ENCODE measurements around the gene JARID2. TPM values are rescaled to one million over a fixed set of nuclear protein-coding genes. Genes with fewer than 3 reads are reported as not detected.
A peak's percentile ranks its signal among the peaks of the same experiment; 100 is the strongest.

Gene JARID2
- total RNA-seq, 4 donors from 2014 or later = 11.6 to 22.5 (median 16.4) TPM

DNA sequence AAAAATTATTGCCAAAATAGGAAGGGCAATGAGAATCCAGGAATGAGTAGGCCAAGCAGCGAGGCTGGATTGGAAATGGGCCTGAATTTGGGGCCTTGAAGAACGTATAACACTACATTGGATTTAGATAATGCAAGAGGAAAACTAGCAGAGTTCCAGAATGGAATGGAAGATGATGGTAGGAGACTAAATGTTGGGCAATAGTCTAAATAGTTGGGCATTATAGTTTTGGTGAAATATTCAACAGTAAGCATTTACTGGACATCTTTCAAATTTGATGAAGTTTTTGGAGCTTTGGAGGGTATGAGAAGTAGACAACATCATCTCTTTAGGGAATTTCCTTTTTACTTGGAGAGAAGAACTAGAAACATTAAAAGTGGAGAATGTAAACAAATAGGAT lies 3.4 kb upstream of the JARID2 start:
- Histone ChIP-seq H3K27ac (peak overlapping the region in 1 of 4 donors; percentile 3), H3K4me3 (no peak overlapping the region), H3K36me3 (no peaks in the 10 kb centered on the region), H3K9me3 (no peaks in the 10 kb centered on the region), H3K27me3 (no peaks in the 10 kb centered on the region), H3K4me1 (peaks cover 15 to 20% of the 10 kb centered on the region in 2 donors)
- no peak for ATAC-seq
- intact Hi-C loops (cut with DNase I; ENCODE audit: low total_unique reads) = loop anchor here (10.0 kb wide), 3 partner anchors 208 to 698 kb away; no protein-coding TSS in a partner anchor
- DNase-seq = no peak
- in situ Hi-C loops (cut with MboI; ENCODE audit: low sequenced_read_pairs in 4 of 4) = loop anchor here in 3 of 4 donors (10.0 to 25.0 kb wide), 2 partner anchors 358 to 1030 kb away; no protein-coding TSS in a partner anchor
- TF ChIP-seq, protein P1, sequence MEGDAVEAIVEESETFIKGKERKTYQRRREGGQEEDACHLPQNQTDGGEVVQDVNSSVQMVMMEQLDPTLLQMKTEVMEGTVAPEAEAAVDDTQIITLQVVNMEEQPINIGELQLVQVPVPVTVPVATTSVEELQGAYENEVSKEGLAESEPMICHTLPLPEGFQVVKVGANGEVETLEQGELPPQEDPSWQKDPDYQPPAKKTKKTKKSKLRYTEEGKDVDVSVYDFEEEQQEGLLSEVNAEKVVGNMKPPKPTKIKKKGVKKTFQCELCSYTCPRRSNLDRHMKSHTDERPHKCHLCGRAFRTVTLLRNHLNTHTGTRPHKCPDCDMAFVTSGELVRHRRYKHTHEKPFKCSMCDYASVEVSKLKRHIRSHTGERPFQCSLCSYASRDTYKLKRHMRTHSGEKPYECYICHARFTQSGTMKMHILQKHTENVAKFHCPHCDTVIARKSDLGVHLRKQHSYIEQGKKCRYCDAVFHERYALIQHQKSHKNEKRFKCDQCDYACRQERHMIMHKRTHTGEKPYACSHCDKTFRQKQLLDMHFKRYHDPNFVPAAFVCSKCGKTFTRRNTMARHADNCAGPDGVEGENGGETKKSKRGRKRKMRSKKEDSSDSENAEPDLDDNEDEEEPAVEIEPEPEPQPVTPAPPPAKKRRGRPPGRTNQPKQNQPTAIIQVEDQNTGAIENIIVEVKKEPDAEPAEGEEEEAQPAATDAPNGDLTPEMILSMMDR (IDR thresholded peaks at IDR 0.05 in 4 of 5, conservative IDR thresholded peaks at IDR 0.05 in 1 of 5) = no peak
- no peak for TF ChIP-seq POLR2A (IDR thresholded peaks at IDR 0.05)

DNA sequence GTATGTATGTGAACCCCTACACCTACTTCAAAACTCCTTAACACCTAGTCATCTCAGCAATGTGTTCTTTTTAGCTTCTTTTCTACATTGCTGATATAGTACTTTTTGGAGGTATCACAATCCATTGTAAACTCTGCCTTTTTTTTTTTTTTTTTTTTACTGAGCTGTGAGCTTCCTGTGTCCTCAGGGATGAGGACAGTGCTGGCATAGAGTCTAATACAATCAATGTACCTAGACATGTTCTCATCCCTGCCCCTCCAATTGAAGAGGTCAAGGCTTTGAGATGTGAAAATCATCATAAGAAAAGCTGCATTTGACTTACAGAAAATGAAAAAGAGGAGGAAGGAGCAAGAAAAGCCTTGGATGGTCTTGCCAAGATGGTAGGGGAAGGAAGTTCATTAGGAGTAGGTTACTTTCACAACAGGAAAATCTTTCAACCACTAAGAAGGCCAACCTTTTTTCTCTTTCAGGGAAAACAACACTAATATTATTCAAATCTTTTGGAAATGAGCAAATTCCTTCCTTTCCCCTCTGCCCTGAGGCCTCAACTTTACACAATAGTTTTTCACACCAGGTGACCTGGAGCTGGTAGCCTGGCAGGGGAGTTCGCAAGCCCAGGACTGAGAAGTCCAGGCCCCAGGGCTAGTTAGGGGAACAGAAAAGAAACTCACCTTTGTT lies 2.8 kb upstream of the JARID2 start:
- intact Hi-C loops (cut with DNase I; ENCODE audit: low total_unique reads) = loop anchor here (10.0 kb wide), 3 partner anchors 208 to 698 kb away; no protein-coding TSS in a partner anchor
- ATAC-seq = no peak
- Histone ChIP-seq H3K9me3 (no peaks in the 10 kb centered on the region), H3K4me1 (peaks cover 15 to 20% of the 10 kb centered on the region in 2 donors), H3K27me3 (no peaks in the 10 kb centered on the region), H3K27ac (peak overlapping the region in 3 of 4 donors; percentile 97 to 98 (median 97)), H3K4me3 (no peak overlapping the region), H3K36me3 (no peaks in the 10 kb centered on the region)
- in situ Hi-C loops (cut with MboI; ENCODE audit: low sequenced_read_pairs in 4 of 4) = loop anchor here in 3 of 4 donors (10.0 to 25.0 kb wide), 2 partner anchors 358 to 1031 kb away; no protein-coding TSS in a partner anchor
- DNase-seq = no peak
- TF ChIP-seq POLR2A (IDR thresholded peaks at IDR 0.05) = no peak
- TF ChIP-seq, protein P1 (IDR thresholded peaks at IDR 0.05 in 4 of 5, conservative IDR thresholded peaks at IDR 0.05 in 1 of 5) = no peak

DNA sequence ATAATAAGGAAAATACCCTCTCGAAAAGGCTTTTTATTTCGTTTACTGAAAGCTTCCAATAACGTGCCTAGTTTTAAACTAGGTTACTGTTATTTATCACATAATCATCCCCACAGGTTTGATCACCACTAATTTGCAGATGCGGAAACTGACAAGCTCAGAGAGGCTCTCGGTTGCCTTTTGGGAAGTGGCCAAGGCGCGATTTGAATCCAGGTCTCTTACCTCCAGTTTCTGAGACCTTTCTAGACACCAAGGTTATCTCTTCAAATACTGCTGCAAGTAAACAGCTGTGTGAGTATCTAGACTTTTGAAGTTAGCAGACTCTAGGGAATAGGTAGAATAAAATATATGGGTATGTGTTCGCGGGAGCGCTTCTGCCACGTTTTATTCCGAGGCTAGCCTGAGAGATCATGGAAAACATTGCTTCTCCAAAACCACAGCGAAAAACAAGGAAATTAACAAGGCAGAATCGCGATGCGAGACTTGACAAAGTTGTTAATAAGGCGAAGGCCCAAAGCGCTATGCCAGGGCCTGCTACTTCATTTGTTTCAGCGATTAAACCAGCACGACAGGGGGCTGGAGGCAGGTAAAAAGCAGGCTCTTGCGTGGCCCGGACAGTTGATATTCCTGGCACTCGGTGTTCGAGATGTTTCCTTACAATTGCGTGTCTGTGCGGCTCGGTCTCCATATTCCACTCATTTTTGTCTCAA lies 1.8 kb upstream of the JARID2 start:
- DNase-seq (no peak), ATAC-seq (no peak)
- no peaks in the 10 kb centered on the region for H3K9me3 ChIP-seq
- no peaks in the 10 kb centered on the region for H3K36me3 ChIP-seq
- in situ Hi-C loops (cut with MboI; ENCODE audit: low sequenced_read_pairs in 4 of 4) = loop anchor here in 3 of 4 donors (10.0 to 25.0 kb wide), 2 partner anchors 359 to 1032 kb away; no protein-coding TSS in a partner anchor
- H3K4me1 ChIP-seq = peaks cover 14 to 23% of the 10 kb centered on the region in 2 donors
- peak overlapping the region; percentile 90 to 98 (median 97) for H3K27ac ChIP-seq
- intact Hi-C loops (cut with DNase I; ENCODE audit: low total_unique reads) = loop anchor here (2.0 to 10.0 kb wide), 6 partner anchors 181 to 1033 kb away; no protein-coding TSS in a partner anchor
- H3K27me3 ChIP-seq = no peaks in the 10 kb centered on the region
- H3K4me3 ChIP-seq = peak overlapping the region; percentile 57 to 81 (median 72)
- no peak for TF ChIP-seq POLR2A (IDR thresholded peaks at IDR 0.05)
- TF ChIP-seq, protein P1 (IDR thresholded peaks at IDR 0.05 in 4 of 5, conservative IDR thresholded peaks at IDR 0.05 in 1 of 5) = no peak

DNA sequence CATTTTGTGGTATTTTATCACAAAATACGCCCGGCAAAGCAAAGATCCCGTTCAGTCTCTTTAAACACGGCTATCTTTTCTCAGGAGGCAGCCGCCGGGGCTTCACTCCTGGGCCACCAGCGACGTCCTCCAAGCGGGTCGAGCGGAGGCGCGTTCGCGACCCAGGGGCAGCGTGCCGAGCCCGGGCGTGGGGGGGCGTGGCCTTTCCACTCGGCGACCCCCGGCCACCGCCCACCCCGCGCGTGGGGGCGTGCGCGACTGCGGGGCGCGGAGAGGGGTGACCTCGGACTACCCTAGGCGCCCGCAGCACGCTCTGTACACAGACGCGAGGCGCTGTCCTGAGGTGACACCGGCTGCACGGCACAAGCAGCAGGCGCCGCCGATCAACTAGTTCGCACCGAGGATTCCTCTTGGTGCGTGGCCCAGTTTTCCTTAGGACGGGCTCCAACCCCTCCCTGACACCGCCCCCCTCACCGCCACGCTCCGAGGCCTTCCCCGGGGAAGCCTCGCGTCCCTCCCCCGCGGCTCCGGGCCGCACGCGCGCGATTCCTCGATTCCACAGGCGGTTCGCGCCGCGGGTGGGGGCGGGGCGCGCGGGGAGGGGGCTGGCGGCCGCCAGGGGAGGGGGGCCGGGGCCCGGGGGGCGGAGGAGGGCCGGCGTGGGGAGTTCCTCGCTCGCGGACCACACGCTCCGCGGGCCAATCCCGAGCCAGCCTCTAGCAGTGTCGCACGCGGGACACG lies 1.1 kb upstream of the JARID2 start:
- ATAC-seq = peak; percentile 54 to 61

More for the DNA sequence above, 1.1 kb upstream of the JARID2 start:
- intact Hi-C loops (cut with DNase I; ENCODE audit: low total_unique reads) (loop anchor here (1.0 to 10.0 kb wide), 10 partner anchors 182 to 1034 kb away; no protein-coding TSS in a partner anchor), in situ Hi-C loops (cut with MboI; ENCODE audit: low sequenced_read_pairs in 4 of 4) (loop anchor here in 3 of 4 donors (10.0 to 25.0 kb wide), 2 partner anchors 360 to 1032 kb away; no protein-coding TSS in a partner anchor)
- no peaks in the 10 kb centered on the region for H3K9me3 ChIP-seq
- TF ChIP-seq POLR2A (IDR thresholded peaks at IDR 0.05) = peak; percentile 22 to 50
- TF ChIP-seq, protein P1 (IDR thresholded peaks at IDR 0.05 in 4 of 5, conservative IDR thresholded peaks at IDR 0.05 in 1 of 5) = no peak
- H3K27me3 ChIP-seq = no peaks in the 10 kb centered on the region
- no peaks in the 10 kb centered on the region for H3K36me3 ChIP-seq
- peak overlapping the region; percentile 57 to 81 (median 72) for H3K4me3 ChIP-seq
- H3K4me1 ChIP-seq = peaks cover 12 to 25% of the 10 kb centered on the region in 2 donors
- peak overlapping the region; percentile 90 to 98 (median 97) for H3K27ac ChIP-seq
- DNase-seq = peak; percentile 89 to 94

Data from gastrocnemius medialis (tissue), 4 donors.